Stimulated activated CD4-positive, alpha-beta T cell treated with anti-CD3 and anti-CD28 coated beads, Interleukin-15, amount 100 ng/mL, for 1 hour (primary cell): ENCODE data around the gene DDHD1.
"Not testable (repeated sequence)": the region's sequence is repeated elsewhere in the genome, so short reads cannot be mapped to it uniquely, and the experiment has no call there.

Experiments used
- DNase-seq, 2 donors: peaks; one replicate each; pipeline ENCODE4 v3.0.0-alpha.2; 2020; ENCODE audit warnings: low read depth in 1 of 2, low spot score in 1 of 2

The DDHD1 gene

DNA sequence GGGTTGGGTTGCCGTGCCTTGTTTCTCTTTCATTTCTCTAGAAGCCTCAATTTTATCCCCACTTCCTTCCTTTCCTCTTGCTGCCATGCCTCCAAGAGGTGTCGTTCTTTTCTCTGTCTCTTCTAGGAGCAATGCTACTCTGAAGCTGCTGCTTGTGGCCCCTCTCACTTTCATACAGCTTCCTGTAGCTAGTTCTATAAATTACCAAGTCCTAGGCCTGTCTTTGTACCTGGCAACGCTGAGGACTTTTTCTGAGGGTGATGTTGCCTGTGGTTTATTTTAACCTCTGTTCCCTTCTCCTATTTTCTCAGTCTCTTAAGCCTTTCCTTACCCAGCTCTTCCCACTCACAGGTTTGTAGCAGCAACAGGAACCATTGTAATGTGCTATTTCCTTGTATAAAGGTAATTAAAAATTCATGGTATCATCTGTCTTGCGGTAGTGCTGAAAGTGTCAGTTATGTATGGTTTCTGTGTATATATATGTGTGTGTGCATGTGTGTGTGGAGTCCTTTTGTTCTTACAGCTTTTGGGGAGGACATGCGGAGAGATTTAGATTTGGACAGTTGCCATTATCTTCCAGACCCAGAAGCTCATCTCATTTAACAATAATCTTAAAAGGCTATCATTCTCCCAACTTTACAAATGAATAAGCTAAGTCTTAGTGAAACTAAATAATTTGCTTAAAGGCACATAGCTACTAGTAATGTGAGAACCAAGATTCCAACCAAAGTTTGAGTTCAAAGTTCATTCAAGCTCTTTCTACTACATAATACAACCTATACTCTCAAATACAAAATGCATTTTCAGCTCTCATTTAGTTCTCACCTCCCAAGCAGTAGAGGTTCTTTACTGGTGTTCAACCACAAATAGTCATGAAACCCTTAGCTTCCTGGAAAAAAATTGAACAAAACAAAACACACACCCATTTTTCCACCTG lies 43.8 kb downstream of the DDHD1 start:
- peak in 1 of 2 donors; percentile 31 for DNase-seq

DNA sequence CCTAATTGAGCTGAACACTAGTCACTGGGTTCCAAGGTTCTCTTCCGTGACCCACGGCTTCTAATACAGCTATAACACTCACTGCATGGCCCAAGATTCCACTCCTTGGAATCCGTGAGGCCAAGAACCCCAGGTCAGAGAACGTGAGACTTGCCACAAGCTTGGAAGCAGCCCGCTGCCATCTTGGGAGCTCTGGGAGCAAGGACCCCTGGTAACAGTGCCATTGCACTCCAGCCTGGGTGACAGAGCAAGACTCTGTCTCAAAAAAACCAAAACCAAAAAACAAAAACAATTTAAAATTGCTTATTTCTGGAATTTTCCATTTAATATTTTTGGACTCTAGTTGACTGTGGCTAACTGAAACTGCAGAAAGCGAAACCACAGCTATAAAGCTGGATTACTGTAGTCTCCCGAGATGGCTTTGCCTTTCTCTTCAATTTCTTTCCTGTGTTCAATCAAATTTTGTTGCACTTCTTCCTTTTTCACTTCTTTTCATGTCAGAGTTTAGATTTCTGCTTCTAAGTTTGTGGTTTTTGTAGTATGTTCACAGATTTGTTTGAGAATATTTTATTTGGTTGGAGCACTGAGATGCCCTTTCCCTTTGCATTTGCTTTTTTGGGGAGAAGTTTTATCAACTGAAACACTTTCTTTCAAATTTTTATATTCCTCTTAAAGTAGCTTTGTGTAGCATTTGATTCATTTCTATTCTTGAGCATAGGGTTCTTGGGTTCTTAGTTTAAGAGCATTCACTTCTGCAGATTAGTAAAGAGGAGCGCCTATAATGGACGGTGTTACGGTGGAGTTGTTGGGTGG lies 44.6 kb downstream of the DDHD1 start:
- DNase-seq = no peak

DNA sequence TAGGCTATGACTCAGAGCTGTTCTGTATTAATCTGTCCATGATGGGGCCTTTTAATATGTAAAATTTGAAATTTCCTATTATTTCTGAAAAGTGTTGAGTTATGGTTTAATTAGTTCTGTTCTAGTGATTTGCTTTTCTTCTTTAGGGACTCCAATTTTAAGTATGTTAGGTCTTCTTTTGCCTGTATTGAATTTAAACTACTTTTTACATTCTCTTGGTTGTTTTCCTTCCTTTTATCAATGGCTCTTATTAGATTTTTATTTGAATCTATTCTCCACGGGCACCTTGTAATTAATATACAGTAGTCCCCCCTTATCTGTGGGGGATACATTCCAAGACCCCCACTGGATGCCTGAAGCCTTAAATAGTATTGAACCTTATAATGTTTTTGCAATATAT lies 46.4 kb downstream of the DDHD1 start:
- DNase-seq = no peak

DNA sequence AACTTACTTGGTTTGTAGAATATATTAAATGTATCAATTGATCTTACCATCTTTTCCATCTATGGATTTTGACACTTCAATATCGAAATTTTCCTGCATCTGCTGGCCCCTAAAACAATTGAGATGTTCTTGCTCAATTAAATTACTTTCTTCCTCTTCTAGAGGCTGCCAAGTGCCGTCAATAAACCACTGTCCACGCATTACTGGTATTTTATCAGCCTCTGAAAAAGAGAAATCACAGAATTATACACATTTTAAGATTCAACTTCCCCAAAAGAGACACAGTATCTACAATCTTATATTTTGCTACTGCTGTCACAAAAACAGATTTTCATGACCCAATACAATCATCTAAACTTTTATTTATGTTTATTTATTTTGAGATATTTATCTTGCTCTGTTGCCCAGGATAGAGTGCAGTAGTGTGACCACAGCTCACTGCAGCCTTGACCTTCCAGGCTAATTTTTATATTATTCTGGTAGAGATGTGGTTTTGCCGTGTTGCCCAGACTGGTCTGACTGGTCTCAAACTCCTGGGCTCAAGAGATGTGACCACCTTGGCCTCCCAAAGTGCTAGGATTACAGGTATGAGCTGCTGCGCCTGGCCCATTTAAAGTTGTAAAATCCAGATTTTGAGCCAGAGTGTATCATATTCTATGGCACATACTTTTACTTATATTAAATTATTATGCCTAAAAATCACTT lies 49.3 kb downstream of the DDHD1 start:
- DNase-seq = no peak

DNA sequence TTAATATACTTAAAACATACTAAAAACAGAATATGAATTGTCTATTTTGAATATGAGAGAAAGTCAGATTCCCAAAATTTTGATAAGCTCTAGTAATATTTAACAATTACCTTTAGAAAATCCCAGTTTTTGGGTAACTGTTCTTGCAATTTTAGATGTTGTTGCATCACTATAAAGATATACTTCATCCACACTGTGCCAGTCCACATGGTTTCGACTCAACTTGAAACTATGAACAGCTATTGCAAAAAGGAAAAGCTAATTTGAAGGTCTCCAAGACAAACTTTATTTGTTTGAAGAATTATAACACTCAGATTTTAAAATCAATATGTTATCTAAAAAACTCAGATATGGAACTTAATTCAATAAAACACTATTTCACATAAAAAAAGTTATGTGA lies 59.9 kb downstream of the DDHD1 start:
- no peak for DNase-seq

DNA sequence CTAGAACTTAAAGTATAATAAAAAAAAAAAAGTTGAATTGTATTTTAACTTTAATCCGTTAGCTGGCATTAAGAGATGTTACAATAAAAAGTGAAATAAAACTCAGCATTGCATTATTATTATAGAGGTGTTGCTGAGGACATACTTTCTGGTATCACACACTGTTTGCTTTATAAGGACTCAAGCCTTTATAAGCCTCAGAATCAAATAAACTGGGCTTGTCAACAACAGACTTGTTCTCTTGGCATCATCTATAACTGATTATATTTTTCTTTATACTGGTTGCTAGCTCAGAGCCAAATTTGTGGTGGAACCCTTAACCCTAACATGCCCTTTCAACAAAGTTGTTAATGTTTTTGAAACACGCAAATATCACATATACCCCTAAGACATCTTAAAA lies 62.3 kb downstream of the DDHD1 start:
- no peak for DNase-seq

DNA sequence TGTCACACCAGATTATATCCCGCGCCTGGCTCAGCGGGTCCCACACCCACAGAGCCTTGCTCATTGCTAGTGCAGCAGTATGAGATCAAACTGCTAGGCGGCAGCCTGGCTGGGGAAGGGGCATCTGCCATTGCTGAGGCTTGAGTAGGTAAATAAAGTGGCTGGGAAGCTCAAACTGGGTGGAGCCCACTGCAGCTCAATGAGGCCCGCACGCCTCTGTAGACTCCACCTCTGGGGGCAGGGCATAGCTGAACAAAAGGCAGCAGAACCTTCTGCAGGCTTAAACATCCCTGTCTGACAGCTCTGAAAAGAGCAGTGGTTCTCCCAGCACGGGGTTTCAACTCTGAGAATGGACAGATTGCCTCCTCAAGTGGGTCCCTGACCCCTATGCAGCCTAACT lies 68.2 kb downstream of the DDHD1 start:
- not testable (repeated sequence) for DNase-seq

DNA sequence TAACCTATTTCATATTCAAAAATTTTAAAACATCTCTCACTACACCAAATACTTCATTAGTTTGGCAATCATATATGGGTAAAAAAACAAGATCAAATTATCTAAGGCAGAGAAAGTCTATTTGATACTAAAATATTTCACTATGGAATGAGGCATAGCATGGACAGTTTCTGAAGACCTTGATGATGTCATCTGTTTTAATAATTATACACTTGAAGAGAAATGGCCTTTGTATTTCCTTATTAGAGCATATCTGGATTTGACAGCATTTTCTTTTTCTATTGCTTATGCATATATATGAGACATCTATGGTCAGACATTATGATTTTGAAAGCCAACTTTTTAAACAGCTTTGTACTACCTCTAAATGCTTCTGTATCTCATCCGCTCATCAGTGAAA lies 88.6 kb downstream of the DDHD1 start:
- DNase-seq = no peak

DNA sequence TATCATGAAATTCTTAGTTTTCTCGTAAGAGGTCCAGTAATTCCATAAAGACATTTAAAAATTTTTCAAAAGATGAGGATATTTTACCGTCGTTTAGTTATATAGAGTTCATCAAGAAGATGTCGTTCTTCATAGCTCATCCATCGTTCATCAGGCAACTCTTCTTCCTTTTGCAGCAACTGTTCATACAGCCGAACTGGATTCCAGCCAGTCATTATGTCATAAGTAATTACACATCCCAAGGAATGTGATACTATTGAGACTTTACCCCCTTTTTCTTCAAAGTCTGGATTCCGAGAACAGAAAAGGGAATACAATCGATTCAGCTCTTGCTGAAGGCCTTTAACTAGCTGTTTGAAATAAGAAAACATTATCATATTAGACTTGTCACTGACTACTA lies 90.3 kb downstream of the DDHD1 start:
- DNase-seq = no peak

DNA sequence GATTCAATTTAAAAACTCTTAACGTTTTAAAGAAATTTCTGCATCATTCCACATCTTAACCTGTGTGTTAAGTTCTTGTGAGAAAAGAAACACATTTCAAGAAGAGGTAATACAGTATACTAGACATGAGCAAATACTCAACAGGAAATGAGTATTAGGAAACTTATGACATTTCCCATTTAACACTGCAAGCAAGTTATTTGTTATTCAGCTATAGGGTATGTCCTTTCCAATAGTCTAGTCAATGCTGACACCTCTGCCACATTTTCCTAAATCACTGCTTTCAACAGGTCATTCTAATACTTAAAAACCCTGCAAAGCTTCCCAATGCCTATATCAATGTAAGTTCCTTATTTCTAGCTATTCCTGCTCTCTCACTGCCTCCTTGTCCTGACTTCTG lies 93.1 kb downstream of the DDHD1 start:
- no peak for DNase-seq

DNA sequence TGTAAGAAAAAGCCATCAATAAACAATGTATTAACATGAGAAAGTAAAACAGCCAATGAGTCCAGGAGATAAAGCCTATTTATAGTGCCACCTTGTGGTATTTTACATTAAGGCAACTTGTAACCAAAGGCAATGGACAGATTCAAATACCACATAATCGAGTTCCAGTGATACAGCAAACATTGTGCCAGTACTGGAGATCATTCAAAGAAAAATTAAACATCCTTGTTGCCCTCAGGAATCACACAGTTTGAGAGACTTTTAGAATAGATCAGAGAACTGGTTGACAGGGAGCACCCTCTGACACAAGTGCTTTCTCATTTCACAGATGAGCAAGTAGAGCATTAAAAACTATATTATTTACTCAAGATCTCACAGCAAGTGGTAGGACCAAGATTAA lies 98.1 kb downstream of the DDHD1 start:
- DNase-seq = no peak

DNA sequence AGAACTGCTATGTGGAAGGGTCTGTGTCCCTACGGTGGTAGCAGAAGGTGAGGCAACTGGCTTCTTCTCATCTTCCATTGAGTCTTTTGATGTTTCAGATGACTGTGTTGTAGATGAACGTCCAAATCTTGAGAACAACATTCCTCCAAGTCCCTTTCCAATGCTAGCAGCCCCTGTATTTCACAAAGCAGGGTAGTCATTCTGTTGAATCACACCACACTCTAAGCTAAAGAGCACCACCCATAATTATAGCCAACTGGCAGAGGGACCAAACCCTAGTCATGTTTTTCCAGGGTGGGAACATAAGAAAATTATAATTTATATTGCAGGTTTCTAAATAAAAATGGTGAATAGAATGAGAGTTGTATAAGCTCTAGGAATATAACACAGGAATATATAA lies 98.7 kb downstream of the DDHD1 start:
- no peak for DNase-seq

DNA sequence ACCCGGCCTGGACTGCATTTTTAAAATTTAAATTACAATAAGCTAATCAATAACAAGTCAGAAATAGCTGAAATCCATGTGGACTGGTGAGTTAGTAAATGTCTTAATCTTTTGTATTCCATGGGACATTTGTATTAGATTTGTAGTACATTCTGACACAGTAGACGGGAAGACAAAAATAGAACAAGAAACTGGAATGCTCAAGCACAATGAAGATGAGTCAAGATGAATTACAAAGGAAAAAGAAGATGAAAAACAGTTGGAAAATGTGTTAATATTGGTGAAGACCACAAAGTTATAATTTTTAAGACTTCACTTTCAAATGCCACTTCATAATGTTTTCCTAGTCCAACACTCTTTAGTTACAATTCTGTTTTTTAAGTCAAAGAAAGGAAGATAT lies 104.5 kb downstream of the DDHD1 start:
- DNase-seq = no peak

DNA sequence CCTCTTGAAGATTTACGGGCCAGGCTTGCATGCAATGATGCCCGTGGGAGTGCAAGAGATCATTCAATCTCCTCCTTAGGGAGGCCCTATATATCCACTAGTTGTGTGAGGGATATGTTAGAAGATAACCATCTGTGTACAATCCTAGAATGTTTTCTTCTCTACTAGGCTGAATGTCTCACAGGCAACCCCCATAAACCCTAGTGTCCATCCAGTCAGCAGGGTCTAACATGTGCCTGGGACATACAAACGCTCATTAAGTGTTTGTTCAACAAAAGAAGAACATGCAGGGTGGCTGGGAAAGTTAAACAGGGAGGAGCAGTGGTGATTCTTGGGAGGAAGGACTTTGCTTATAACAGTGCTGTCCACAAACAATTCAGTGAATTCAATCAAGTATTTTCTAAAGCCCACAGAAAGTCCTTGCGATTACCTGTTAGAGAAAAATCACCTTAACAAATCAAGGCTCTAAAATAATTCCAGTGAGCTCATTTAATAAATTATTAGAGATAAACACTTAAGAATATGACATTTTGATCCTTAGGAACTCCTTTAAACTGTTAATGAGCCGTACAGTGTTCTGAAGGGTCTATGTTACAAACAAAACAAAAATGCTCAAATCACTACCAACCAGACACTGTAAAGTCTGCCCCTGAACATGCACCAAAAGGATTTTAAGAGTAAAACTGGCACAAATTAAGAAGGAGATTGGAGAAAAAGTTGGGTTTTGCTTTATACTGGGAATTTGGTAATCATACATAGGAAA lies 105.6 kb downstream of the DDHD1 start:
- DNase-seq = no peak

DNA sequence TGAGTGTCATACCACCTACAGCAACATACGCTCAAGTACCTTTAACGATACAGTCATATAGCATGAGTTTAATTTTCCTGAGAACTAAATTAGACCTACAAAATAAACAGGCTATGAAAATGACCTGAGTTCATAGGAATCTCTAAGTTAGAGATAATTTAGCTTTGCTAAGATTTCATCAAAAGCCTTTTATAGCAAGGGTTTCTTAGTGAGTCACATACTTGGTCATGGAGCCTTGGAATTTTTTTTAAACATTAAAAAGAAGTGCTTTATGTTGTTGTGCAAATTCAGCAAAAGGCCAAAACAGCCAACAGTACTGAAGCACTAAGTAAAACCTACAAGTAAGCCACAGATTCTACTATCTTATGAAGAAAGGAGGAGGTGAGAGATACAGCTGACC lies 108.6 kb downstream of the DDHD1 start:
- DNase-seq = no peak

DNA sequence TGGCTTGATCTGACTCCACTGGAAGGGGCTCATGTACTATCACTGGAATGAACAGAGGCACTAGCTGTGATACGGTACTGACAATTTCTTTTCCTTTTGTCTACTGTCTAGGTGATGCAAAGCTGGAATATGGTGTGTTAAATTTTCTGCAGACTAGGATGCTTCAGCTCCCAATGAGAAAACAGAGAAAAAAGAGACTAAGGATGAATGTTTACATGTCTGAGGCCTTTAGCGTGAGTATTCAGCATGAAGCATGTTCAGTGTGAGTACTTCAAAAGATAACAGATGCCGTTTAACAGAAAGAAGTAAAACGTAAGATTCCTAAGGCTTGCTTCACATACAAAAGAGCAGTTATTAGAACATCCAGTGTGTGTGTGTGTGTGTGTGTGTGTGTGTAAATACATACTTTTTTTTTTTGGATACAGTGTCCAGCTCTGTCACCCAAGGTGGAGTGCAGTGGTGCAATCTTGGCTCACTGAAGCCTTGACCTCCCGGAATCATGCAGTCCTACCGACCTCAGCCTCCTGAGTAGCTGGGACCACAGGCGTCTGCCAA lies 110.0 kb downstream of the DDHD1 start:
- DNase-seq = no peak

DNA sequence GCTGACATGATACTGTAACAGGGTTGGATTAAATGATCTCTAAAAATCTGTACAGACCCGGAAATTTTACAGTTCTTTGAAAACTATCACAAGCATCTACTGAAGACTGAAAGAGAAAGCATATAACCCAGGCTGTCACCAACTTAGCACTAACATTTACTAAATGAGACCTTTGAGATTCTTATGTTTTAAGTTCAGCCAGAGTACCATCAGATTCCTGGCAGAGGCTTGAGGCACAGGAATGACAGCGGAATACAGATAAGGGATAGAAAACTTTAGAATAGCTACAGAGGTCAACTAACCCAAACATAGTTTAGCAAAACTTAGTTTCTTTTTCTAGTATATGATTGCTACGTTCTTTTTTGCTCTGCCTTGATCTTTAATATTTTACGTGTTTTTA lies 110.6 kb downstream of the DDHD1 start:
- DNase-seq = no peak

DNA sequence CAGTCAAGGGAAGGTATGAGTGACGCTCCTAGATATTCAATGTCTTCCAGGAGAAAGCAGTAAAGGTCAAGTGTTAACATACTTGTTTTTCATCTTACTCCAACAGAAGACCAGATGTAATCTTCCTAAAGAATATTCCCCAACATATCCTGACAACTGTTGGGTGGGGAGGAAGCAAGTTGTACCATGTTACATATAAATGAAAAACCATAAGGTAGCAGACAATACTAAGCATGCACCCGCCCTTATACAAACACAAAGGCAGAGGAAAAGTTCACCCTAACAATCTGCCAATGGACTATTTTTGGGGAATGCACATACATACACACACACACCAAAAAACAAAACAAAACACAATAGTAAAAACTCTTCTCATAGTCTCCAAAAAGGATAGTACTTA lies 112.1 kb downstream of the DDHD1 start:
- DNase-seq = no peak

DNA sequence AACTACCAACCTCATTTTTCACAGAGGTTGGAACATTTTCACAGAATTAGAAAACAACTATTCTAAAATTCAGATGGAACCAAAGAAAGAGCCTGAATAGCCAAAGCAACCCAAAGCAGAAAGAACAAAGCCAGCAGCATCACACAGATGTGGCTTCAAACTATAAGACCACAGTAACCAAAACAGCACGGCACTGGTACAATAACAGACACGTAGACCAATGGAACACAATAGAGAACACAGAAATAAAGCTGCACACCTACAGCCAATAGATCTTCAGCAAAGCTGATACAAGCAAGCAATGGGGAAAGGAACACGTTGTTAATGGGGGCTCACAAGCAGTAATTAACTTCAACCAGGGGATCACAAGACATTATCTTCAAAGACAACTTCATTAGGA lies 114.5 kb downstream of the DDHD1 start:
- DNase-seq = no peak

DNA sequence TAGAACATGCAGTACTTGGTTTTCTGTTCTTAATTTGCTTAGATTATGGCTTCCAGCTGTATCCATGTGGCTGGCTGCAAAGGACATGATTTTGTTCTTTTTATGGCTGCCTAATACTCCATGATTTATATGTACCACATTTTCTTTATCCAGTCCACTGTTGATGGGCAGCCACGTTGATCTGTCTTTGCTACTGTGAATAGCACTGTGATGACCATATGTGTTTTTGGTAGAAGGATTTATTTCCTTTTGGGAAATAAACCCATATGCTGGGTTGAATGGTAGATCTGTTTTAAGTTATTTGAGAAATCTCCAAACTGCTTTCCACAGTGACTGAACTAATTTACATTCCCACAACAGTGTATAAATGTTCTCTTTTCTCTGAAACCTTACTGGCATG lies 116.1 kb downstream of the DDHD1 start:
- no peak for DNase-seq
